DOHH2 (cell line): Measurements from ENCODE around the gene DHX40.

Source experiments
- H3F3A ChIP-seq: fragments of 200-600 bp; sonication (generic), shearing (Covaris generic); 2 replicates; pipeline ENCODE4 v1.6.0; 2016; ENCODE audit warnings: antibody characterized with exemption, mild to moderate bottlenecking; ENCODE audit not compliant: control insufficient read depth, insufficient read depth
- H3K27ac ChIP-seq: fragments of 200-600 bp; sonication (generic); 2 replicates; pipeline ENCODE4 v1.5.1; 2014; ENCODE audit warnings: low read depth, mild to moderate bottlenecking, low read length, moderate library complexity
- H3K27me3 ChIP-seq: fragments of 200-600 bp; sonication (generic); 2 replicates; pipeline ENCODE4 v1.6.1; 2014; ENCODE audit warnings: mild to moderate bottlenecking, low read length, mixed read lengths; ENCODE audit not compliant: control insufficient read depth
- H3K36me3 ChIP-seq: fragments of 200-600 bp; sonication (generic); 2 replicates; pipeline ENCODE4 v1.6.1; 2014; ENCODE audit warnings: mild to moderate bottlenecking, low read length, moderate library complexity, mixed read lengths; ENCODE audit not compliant: control insufficient read depth
- H3K4me1 ChIP-seq: fragments of 200-600 bp; sonication (generic); 2 replicates; pipeline ENCODE4 v1.6.1; 2014; ENCODE audit warnings: mild to moderate bottlenecking, low read length, mixed read lengths; ENCODE audit not compliant: control insufficient read depth
- H3K4me2 ChIP-seq: fragments of 200-600 bp; sonication (generic); 2 replicates; pipeline ENCODE4 v1.6.0; 2014; ENCODE audit warnings: mild to moderate bottlenecking, low read length, moderate library complexity
- H3K4me3 ChIP-seq: fragments of 200-600 bp; sonication (generic); 2 replicates; pipeline ENCODE4 v1.5.1; 2014; ENCODE audit warnings: mild to moderate bottlenecking, low read length, mixed read lengths
- H3K79me2 ChIP-seq: fragments of 200-600 bp; sonication (generic); 2 replicates; pipeline ENCODE4 v1.6.1; 2014; ENCODE audit warnings: mild to moderate bottlenecking, low read length, mixed read lengths; ENCODE audit not compliant: control insufficient read depth
- H3K9me2 ChIP-seq: fragments of 200-600 bp; sonication (generic); replicated peaks from 2 replicates; pipeline ENCODE4 v1.6.1; 2014; ENCODE audit warnings: mild to moderate bottlenecking, low read length, mixed read lengths; ENCODE audit not compliant: control insufficient read depth
- H3K9me3 ChIP-seq: fragments of 200-600 bp; sonication (generic); 2 replicates; pipeline ENCODE4 v1.6.1; 2014; ENCODE audit warnings: antibody characterized with exemption, low read length, mixed read lengths; ENCODE audit not compliant: control insufficient read depth, insufficient read depth
- H4K20me1 ChIP-seq: fragments of 200-600 bp; sonication (generic); 2 replicates; pipeline ENCODE4 v1.6.0; 2014; ENCODE audit warnings: low read depth, mild to moderate bottlenecking, antibody characterized with exemption, low read length, moderate library complexity; ENCODE audit not compliant: control insufficient read depth, insufficient read depth
- EZH2phosphoT487 ChIP-seq: fragments of 200-600 bp; sonication (generic); IDR thresholded peaks from 2 replicates; pipeline ENCODE4 v1.6.1; 2017; ENCODE audit warnings: borderline replicate concordance, mild to moderate bottlenecking, antibody characterized with exemption, low read length, moderate library complexity, mixed read lengths
- TF ChIP-seq, protein P1 (sequence below): fragments of 200-600 bp; sonication (generic); IDR thresholded peaks from one replicate; pipeline ENCODE4 v1.5.1; 2014; ENCODE audit warnings: antibody characterized with exemption, mild to moderate bottlenecking, low read depth, low read length; ENCODE audit not compliant: poor library complexity, severe bottlenecking

DHX40 gene

GRCh38 chr17:59607817-59608403 lies 42.5 kb downstream of the DHX40 start:
- H3K27ac ChIP-seq: no peak overlapping the region
- peaks cover 53% of the 10 kb centered on the region for H3K36me3 ChIP-seq
- H3K4me1 ChIP-seq: no peaks in the 10 kb centered on the region
- H4K20me1 ChIP-seq: no peaks in the 10 kb centered on the region
- H3K9me2 ChIP-seq: no peaks in the 10 kb centered on the region
- no peaks in the 10 kb centered on the region for H3K27me3 ChIP-seq
- H3F3A ChIP-seq: no peaks in the 10 kb centered on the region
- no peak overlapping the region for H3K4me3 ChIP-seq
- TF ChIP-seq, protein P1, sequence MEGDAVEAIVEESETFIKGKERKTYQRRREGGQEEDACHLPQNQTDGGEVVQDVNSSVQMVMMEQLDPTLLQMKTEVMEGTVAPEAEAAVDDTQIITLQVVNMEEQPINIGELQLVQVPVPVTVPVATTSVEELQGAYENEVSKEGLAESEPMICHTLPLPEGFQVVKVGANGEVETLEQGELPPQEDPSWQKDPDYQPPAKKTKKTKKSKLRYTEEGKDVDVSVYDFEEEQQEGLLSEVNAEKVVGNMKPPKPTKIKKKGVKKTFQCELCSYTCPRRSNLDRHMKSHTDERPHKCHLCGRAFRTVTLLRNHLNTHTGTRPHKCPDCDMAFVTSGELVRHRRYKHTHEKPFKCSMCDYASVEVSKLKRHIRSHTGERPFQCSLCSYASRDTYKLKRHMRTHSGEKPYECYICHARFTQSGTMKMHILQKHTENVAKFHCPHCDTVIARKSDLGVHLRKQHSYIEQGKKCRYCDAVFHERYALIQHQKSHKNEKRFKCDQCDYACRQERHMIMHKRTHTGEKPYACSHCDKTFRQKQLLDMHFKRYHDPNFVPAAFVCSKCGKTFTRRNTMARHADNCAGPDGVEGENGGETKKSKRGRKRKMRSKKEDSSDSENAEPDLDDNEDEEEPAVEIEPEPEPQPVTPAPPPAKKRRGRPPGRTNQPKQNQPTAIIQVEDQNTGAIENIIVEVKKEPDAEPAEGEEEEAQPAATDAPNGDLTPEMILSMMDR: peak; percentile 54
- TF ChIP-seq EZH2phosphoT487: no peak
- no peak overlapping the region for H3K4me2 ChIP-seq
- H3K9me3 ChIP-seq: no peaks in the 10 kb centered on the region
- no peaks in the 10 kb centered on the region for H3K79me2 ChIP-seq

DNA sequence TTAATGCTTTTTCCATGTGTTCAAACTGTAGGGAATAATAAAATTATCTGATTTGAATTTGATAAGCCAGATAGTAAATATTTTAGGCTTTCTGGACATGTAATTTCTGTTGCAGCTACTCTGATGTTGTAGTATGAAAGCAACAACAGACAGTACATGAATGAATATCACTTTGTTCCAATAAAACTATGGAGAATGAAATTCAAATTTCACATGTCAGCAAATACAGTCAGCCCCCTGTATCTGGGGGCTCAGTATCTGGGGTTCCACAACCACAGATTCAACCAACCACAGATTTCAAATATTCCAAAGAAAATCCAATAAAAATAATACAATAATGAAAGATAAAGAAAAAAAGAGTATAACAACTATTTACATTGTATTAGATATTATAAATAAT lies 46.1 kb downstream of the DHX40 start:
- Histone ChIP-seq H3K79me2 (no peaks in the 10 kb centered on the region), H3K27me3 (no peaks in the 10 kb centered on the region), H3K9me2 (no peaks in the 10 kb centered on the region), H3K27ac (no peak overlapping the region), H4K20me1 (no peaks in the 10 kb centered on the region), H3F3A (0 out of 2 replicates have a peak, but pooled peaks cover 4% of the 10 kb centered on the region), H3K36me3 (peaks cover 18% of the 10 kb centered on the region), H3K4me1 (no peaks in the 10 kb centered on the region), H3K4me2 (no peak overlapping the region), H3K9me3 (no peaks in the 10 kb centered on the region), H3K4me3 (no peak overlapping the region)
- TF ChIP-seq EZH2phosphoT487: no peak
- TF ChIP-seq, protein P1: no peak

DNA sequence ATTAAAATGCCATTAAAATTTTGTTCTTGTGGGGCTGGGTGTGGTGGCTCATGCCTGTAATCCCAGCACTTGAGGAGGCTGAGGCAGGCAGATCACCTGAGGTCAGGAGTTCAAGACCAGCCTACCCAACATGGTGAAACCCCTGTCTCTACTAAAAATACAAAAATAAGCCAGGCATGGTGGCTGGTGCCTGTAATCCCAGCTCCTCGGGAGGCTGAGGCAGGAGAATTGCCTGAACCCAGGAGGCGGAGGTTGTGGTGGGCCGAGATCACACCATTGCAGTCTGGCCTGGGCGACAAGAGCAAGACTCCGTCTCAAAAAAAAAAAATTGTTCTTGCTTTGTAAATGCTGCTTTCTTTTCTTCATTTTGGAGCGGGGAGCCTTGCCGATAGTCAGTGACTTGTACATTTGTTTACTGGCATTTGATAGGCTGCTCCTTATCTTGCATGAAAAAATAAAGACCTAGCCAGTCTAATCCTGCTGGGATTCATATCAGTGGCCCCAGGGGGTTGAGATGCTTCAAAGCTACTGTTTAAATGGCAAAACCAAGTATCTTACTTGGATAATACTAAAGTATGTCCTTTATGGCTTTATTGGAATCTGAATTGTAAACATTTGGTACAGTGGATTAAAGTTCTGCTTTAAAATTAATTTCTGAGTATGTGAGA lies 51.0 kb downstream of the DHX40 start:
- H3K4me2 ChIP-seq: no peak overlapping the region
- H3K27me3 ChIP-seq: no peaks in the 10 kb centered on the region
- H3F3A ChIP-seq: peaks cover 17% of the 10 kb centered on the region
- H3K4me3 ChIP-seq: no peak overlapping the region
- peaks cover 16% of the 10 kb centered on the region for H3K4me1 ChIP-seq
- H3K9me3 ChIP-seq: no peaks in the 10 kb centered on the region
- peaks cover 43% of the 10 kb centered on the region for H3K79me2 ChIP-seq
- H3K36me3 ChIP-seq: peaks cover 18% of the 10 kb centered on the region
- no peak for TF ChIP-seq EZH2phosphoT487
- TF ChIP-seq, protein P1: no peak
- H3K27ac ChIP-seq: no peak overlapping the region
- peaks cover 7% of the 10 kb centered on the region for H4K20me1 ChIP-seq
- H3K9me2 ChIP-seq: no peaks in the 10 kb centered on the region
